ENCODE measurements around the gene DDX39A.

DNA sequence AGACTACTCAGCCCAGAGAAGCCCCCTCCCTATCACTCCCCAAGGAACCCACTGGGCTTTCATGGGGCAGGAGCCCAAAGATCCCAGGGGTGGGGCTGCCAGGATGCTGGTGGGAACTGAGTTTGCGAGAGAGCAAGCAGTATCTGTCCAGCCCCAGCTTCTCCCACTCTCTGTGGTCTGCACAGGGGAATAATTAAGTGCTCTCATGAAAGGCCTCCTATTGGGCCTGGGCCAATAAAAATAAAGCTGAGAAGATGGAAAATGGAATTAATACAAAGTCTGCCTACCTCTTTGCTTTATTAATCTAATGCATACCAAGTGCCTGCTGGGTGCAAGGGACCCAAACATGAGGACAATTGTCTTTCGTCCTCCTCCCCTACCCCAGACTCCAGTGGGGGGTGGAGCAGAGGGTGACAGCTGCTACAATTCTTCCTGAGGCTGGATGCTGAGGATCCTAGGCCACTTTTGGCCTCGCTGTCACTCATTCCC lies 5.4 kb downstream of the DDX39A start:
- TF ChIP-seq ZBTB21 (CRISPR knock-in tag; IDR thresholded peaks at IDR 0.05): no peak
- TF ChIP-seq, protein P1, sequence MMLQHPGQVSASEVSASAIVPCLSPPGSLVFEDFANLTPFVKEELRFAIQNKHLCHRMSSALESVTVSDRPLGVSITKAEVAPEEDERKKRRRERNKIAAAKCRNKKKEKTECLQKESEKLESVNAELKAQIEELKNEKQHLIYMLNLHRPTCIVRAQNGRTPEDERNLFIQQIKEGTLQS (CRISPR knock-in tag; IDR thresholded peaks at IDR 0.05): no peak
- TF ChIP-seq, protein P2, sequence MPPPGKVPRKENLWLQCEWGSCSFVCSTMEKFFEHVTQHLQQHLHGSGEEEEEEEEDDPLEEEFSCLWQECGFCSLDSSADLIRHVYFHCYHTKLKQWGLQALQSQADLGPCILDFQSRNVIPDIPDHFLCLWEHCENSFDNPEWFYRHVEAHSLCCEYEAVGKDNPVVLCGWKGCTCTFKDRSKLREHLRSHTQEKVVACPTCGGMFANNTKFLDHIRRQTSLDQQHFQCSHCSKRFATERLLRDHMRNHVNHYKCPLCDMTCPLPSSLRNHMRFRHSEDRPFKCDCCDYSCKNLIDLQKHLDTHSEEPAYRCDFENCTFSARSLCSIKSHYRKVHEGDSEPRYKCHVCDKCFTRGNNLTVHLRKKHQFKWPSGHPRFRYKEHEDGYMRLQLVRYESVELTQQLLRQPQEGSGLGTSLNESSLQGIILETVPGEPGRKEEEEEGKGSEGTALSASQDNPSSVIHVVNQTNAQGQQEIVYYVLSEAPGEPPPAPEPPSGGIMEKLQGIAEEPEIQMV (CRISPR knock-in tag; IDR thresholded peaks at IDR 0.05; ENCODE audit: low read depth): no peak
- TF ChIP-seq, protein P3, sequence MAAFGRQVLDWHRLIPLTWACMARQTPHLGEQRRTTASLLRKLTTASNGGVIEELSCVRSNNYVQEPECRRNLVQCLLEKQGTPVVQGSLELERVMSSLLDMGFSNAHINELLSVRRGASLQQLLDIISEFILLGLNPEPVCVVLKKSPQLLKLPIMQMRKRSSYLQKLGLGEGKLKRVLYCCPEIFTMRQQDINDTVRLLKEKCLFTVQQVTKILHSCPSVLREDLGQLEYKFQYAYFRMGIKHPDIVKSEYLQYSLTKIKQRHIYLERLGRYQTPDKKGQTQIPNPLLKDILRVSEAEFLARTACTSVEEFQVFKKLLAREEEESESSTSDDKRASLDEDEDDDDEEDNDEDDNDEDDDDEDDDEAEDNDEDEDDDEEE (CRISPR knock-in tag; IDR thresholded peaks at IDR 0.05): no peak
- TF ChIP-seq, protein P4, sequence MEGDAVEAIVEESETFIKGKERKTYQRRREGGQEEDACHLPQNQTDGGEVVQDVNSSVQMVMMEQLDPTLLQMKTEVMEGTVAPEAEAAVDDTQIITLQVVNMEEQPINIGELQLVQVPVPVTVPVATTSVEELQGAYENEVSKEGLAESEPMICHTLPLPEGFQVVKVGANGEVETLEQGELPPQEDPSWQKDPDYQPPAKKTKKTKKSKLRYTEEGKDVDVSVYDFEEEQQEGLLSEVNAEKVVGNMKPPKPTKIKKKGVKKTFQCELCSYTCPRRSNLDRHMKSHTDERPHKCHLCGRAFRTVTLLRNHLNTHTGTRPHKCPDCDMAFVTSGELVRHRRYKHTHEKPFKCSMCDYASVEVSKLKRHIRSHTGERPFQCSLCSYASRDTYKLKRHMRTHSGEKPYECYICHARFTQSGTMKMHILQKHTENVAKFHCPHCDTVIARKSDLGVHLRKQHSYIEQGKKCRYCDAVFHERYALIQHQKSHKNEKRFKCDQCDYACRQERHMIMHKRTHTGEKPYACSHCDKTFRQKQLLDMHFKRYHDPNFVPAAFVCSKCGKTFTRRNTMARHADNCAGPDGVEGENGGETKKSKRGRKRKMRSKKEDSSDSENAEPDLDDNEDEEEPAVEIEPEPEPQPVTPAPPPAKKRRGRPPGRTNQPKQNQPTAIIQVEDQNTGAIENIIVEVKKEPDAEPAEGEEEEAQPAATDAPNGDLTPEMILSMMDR (CRISPR knock-in tag; IDR thresholded peaks at IDR 0.05): no peak
- no peak for TF ChIP-seq MEIS2 (CRISPR knock-in tag; IDR thresholded peaks at IDR 0.05)
- no peak for TF ChIP-seq ZSCAN29 (CRISPR knock-in tag; conservative IDR thresholded peaks at IDR 0.05)
- no peak for TF ChIP-seq FIP1L1 (IDR thresholded peaks at IDR 0.05; ENCODE audit: borderline replicate concordance, insufficient read depth, low read depth, low read length)
- no peak for TF ChIP-seq BCL6 (CRISPR knock-in tag; IDR thresholded peaks at IDR 0.05)
- TF ChIP-seq ELF4 (CRISPR knock-in tag; IDR thresholded peaks at IDR 0.05; ENCODE audit: borderline replicate concordance): no peak
- TF ChIP-seq MED1 (CRISPR knock-in tag; IDR thresholded peaks at IDR 0.05): no peak
- no peak for TF ChIP-seq FOXC1 (CRISPR knock-in tag; IDR thresholded peaks at IDR 0.05; ENCODE audit: borderline replicate concordance)
- TF ChIP-seq MEIS1 (CRISPR knock-in tag; IDR thresholded peaks at IDR 0.05; ENCODE audit: borderline replicate concordance): no peak
